ENCODE data around the gene DPF3.

Gene DPF3

GRCh38 chr14:72683787-72684186, 210.1 kb downstream of the DPF3 start:
- TF ChIP-seq, protein P1, sequence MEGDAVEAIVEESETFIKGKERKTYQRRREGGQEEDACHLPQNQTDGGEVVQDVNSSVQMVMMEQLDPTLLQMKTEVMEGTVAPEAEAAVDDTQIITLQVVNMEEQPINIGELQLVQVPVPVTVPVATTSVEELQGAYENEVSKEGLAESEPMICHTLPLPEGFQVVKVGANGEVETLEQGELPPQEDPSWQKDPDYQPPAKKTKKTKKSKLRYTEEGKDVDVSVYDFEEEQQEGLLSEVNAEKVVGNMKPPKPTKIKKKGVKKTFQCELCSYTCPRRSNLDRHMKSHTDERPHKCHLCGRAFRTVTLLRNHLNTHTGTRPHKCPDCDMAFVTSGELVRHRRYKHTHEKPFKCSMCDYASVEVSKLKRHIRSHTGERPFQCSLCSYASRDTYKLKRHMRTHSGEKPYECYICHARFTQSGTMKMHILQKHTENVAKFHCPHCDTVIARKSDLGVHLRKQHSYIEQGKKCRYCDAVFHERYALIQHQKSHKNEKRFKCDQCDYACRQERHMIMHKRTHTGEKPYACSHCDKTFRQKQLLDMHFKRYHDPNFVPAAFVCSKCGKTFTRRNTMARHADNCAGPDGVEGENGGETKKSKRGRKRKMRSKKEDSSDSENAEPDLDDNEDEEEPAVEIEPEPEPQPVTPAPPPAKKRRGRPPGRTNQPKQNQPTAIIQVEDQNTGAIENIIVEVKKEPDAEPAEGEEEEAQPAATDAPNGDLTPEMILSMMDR (IDR thresholded peaks at IDR 0.05) = no peak

DNA sequence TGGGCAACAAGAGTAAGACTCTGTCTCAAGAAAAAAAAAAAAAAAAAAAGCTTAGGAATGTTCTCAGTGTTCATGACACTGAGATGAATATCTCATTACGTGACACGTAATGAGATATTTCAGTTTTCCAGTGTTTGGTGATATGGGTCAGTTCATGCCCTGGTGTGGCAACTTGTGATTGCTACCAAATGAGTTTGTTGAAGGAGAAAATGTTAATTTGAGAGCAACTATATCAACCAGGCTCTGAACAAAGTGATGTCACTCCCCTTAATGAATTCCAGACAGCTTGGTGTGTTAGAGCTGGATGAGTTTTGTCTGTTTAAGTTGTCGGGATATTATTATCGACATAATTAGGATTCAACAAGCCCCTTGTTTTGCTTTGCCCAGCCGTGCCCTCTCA, 211.7 kb downstream of the DPF3 start:
- TF ChIP-seq, protein P1 (IDR thresholded peaks at IDR 0.05) = no peak

- TF ChIP-seq, protein P1 (IDR thresholded peaks at IDR 0.05) = no peak
Measured at GRCh38 chr14:72680853-72681640, 212.9 kb downstream of the DPF3 start.

DNA sequence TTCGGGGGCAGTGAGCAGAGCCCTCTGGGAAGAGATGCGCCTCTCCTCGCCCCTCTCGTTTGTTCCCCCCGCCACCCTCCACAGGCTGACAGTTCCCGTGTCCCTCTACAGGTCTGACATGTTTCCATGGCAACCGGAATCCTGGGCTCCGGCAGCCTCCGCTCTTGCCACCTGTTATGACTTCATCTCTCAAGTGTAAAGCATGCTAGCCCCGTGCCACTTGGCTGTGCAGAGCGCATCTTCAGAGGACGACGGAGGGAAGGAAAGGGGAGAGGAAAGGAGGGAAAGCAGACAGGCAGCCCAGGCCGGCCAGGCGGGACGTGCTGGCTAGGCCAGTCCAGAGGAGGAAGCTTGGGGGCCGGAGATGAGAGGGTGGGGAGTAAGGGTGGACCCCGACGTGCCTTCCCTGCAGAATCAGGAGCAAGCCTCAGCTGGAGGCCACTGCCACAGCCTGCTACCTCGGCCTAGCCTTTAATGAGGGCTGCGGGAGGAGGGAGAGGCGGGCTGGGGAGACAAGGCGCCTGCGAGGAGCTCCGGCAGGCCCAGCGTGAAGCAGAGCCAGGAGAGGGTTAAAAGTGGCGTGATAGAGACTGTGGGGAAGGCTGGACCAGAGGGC, 214.3 kb downstream of the DPF3 start:
- TF ChIP-seq, protein P1 (IDR thresholded peaks at IDR 0.05) = no peak

DNA sequence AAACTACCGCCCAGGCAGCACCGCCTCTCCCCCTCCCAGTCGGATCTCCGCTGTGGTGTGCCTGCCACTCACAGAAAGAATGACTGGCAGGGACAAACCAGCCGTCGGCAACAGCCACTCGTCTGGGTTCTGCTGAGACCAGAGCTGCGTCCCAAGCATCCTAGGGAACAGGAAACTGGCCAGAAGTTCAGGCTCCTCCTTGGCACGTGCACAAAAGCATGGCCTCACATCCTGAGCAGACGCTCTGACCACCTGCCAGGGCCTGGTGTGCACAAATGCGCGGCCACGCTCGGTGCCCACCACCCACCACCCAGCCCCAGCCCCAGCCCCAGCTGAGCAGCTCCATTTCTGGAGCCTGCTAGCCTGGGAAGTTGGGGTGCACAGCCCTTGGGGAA, 214.8 kb downstream of the DPF3 start:
- TF ChIP-seq, protein P1 (IDR thresholded peaks at IDR 0.05) = no peak

GRCh38 chr14:72678356-72678755, 215.5 kb downstream of the DPF3 start:
- TF ChIP-seq, protein P1 (IDR thresholded peaks at IDR 0.05) = no peak

GRCh38 chr14:72677664-72678063, 216.2 kb downstream of the DPF3 start:
- TF ChIP-seq, protein P1 (IDR thresholded peaks at IDR 0.05) = no peak

Data from LNCAP (cell line).